Loucy (cell line): ENCODE data around the gene ZFHX3.

Experiments
- H2AFZ ChIP-seq: fragments of 200-600 bp; sonication (generic); 2 replicates; pipeline ENCODE4 v1.6.0; 2016; ENCODE audit warnings: antibody characterized with exemption, mild to moderate bottlenecking, low read length, moderate library complexity
- H3F3A ChIP-seq: fragments of 200-600 bp; 2 replicates; pipeline ENCODE4 v1.6.0; 2016; ENCODE audit warnings: antibody characterized with exemption, low read depth, mild to moderate bottlenecking
- H3K27me3 ChIP-seq: fragments of 200-600 bp; sonication (generic); 2 replicates; pipeline ENCODE4 v1.6.1; 2014; ENCODE audit warnings: low read length, mild to moderate bottlenecking; ENCODE audit not compliant: insufficient read depth, poor library complexity, severe bottlenecking
- H3K36me3 ChIP-seq: fragments of 200-600 bp; sonication (generic); 2 replicates; pipeline ENCODE4 v1.6.1; 2016; ENCODE audit warnings: low read length; ENCODE audit not compliant: insufficient read depth
- H3K4me1 ChIP-seq: fragments of 200-600 bp; sonication (generic); 2 replicates; pipeline ENCODE4 v1.5.1; 2014; ENCODE audit warnings: low read length, mild to moderate bottlenecking; ENCODE audit not compliant: insufficient read depth, poor library complexity, severe bottlenecking
- H3K4me2 ChIP-seq: fragments of 200-600 bp; sonication (generic); 2 replicates; pipeline ENCODE4 v1.6.0; 2014; ENCODE audit warnings: antibody characterized with exemption, low read length, low read depth, mild to moderate bottlenecking; ENCODE audit not compliant: poor library complexity, severe bottlenecking
- H3K4me3 ChIP-seq: fragments of 200-600 bp; sonication (generic); 2 replicates; pipeline ENCODE4 v1.5.1; 2014; ENCODE audit warnings: low read length, mild to moderate bottlenecking, mixed read lengths; ENCODE audit not compliant: poor library complexity, severe bottlenecking
- H3K79me2 ChIP-seq: fragments of 200-600 bp; sonication (generic); 2 replicates; pipeline ENCODE4 v1.6.1; 2014; ENCODE audit warnings: low read length; ENCODE audit not compliant: insufficient read depth
- H3K9ac ChIP-seq: fragments of 200-600 bp; sonication (generic); 2 replicates; pipeline ENCODE4 v1.6.0; 2014; ENCODE audit warnings: mild to moderate bottlenecking, low read depth, low read length, moderate library complexity; ENCODE audit not compliant: poor library complexity, severe bottlenecking
- H3K9me2 ChIP-seq: fragments of 200-600 bp; sonication (generic); replicated peaks from 2 replicates; pipeline ENCODE4 v1.6.1; 2016; ENCODE audit warnings: low read depth, low read length, mixed read lengths
- H3K9me3 ChIP-seq: fragments of 200-600 bp; sonication (generic); 2 replicates; pipeline ENCODE4 v1.6.1; 2014; ENCODE audit warnings: mild to moderate bottlenecking, antibody characterized with exemption, low read length, low read depth; ENCODE audit not compliant: insufficient read depth
- H4K20me1 ChIP-seq: fragments of 200-600 bp; sonication (generic); 2 replicates; pipeline ENCODE4 v1.6.0; 2014; ENCODE audit warnings: antibody characterized with exemption, low read length, mild to moderate bottlenecking; ENCODE audit not compliant: insufficient read depth, poor library complexity, severe bottlenecking
- CTCF ChIP-seq: fragments of 200-600 bp; sonication (generic); conservative IDR thresholded peaks from 2 replicates; pipeline ENCODE4 v1.5.1; 2014; ENCODE audit warnings: mild to moderate bottlenecking, antibody characterized with exemption, low read length
- EZH2phosphoT487 ChIP-seq: fragments of 200-600 bp; IDR thresholded peaks from 2 replicates; pipeline ENCODE4 v1.6.1; 2018; ENCODE audit warnings: antibody characterized with exemption, mild to moderate bottlenecking, moderate library complexity, borderline replicate concordance

Gene ZFHX3

GRCh38 chr16:72960101-72960500 is 87.8 kb downstream of the ZFHX3 start:
- Histone ChIP-seq H3K9me2 (no peaks in the 10 kb centered on the region), H3K27me3 (no peaks in the 10 kb centered on the region), H3K4me3 (no peak overlapping the region), H3F3A (no peaks in the 10 kb centered on the region), H3K9ac (no peak overlapping the region), H3K4me2 (no peak overlapping the region), H3K9me3 (no peaks in the 10 kb centered on the region), H3K4me1 (no peaks in the 10 kb centered on the region), H3K36me3 (peaks cover 5% of the 10 kb centered on the region; the same call in 1 of the 2 replicates), H4K20me1 (no peaks in the 10 kb centered on the region), H3K79me2 (no peaks in the 10 kb centered on the region), H2AFZ (no peak overlapping the region)
- TF ChIP-seq EZH2phosphoT487 (no peak), CTCF (no peak)

DNA sequence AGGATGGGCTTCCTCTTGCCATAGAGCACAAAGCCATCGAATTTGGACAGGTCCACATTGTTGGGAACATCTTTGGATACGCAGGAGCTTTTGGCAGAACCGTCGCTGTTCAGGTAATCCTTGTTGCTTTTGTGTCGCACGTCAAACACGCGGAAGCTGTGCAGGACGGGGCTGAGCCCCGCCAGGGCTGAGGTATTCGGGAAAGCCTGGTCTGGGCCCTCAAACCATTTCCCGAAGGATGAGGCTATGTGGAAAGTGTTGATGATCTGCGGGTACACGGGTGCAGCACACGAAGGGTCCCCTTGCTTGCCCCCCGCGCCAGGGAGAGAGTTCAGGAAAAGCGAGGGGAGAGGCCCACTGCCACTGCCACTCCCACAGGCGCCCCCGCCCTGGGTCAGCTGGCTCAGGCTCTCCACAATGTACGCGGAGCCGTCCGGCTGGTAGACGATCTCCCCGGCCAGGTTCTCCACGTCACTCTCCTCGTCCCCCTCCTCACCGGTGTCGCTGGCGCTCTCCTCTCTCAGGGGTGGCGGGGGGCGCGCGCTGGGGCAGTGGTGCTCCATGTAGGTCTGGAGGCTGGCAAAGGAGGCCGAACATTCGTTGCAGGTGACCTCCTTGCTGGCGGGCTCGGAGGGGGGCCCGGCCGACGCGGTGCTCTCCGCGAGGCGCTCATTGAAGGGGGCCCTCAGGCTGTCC is 88.5 kb downstream of the ZFHX3 start:
- no peak for TF ChIP-seq EZH2phosphoT487
- no peak for TF ChIP-seq CTCF
- Histone ChIP-seq H3K4me1 (no peaks in the 10 kb centered on the region), H3K9ac (no peak overlapping the region), H3K4me3 (no peak overlapping the region), H2AFZ (no peak overlapping the region), H3K36me3 (peaks cover 5% of the 10 kb centered on the region; the same call in 1 of the 2 replicates), H3K4me2 (no peak overlapping the region), H3K9me3 (no peaks in the 10 kb centered on the region), H3K79me2 (no peaks in the 10 kb centered on the region), H4K20me1 (no peaks in the 10 kb centered on the region), H3K9me2 (no peaks in the 10 kb centered on the region), H3K27me3 (no peaks in the 10 kb centered on the region), H3F3A (no peaks in the 10 kb centered on the region)

DNA sequence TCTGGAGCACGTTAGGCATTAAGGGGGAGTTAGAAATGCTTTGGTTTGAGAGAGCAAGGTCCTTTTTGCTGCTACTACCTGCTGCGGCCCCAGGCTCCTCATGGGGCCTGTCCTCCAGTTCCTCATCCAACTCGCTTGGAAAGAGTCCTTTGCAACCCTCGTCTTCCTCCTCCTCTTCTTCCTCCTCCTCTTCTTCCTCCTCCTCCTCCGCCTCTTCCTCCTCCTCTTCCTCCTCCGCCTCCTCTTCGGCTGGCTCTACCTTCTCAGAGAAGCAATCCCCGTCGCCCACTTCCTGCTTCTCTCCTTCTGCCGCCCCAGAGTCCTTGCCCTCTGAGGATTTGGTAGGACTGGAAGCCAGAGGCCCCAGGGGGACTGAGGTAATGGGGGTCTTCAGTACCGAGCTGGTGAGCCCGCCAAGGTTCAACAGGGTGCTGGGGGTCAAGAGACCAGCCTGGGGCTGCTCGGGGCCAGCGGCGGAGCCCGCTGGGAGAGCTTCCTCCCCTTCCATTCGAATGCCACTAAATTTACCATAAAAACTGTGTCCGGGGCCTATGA is 89.3 kb downstream of the ZFHX3 start:
- no peak for TF ChIP-seq CTCF
- no peak for TF ChIP-seq EZH2phosphoT487
- Histone ChIP-seq H3K4me3 (no peak overlapping the region), H3K4me2 (no peak overlapping the region), H3K9ac (no peak overlapping the region), H3K36me3 (peaks cover 5% of the 10 kb centered on the region; the same call in 1 of the 2 replicates), H3K9me2 (no peaks in the 10 kb centered on the region), H3K4me1 (no peaks in the 10 kb centered on the region), H4K20me1 (no peaks in the 10 kb centered on the region), H3K27me3 (no peaks in the 10 kb centered on the region), H3K79me2 (no peaks in the 10 kb centered on the region), H3F3A (no peaks in the 10 kb centered on the region), H2AFZ (no peak overlapping the region), H3K9me3 (no peaks in the 10 kb centered on the region)
